HepG2 (cell line): Measurements from ENCODE around the gene ENSA. TPM values are rescaled to one million over a fixed set of nuclear protein-coding genes. Genes with fewer than 3 reads are reported as not detected.

Experiments used
- AFF4 ChIP-seq: sonication (generic); formaldehyde crosslinking; IDR thresholded peaks from 2 replicates; pipeline ENCODE4 v1.4.0; 2020; ENCODE audit warnings: missing genetic modification reagents
- HNF1B ChIP-seq: sonication (generic); formaldehyde crosslinking; IDR thresholded peaks from 2 replicates; pipeline ENCODE4 v1.5.1; 2020; ENCODE audit warnings: mild to moderate bottlenecking, moderate library complexity, missing genetic modification reagents
- HNF4A ChIP-seq: sonication (generic); formaldehyde crosslinking; IDR thresholded peaks from 2 replicates; pipeline ENCODE4 v1.4.0; 2020; ENCODE audit warnings: missing genetic modification reagents
- JUNB ChIP-seq: sonication (generic); formaldehyde crosslinking; IDR thresholded peaks from 2 replicates; pipeline ENCODE4 v1.8.0; 2022; ENCODE audit warnings: missing genetic modification reagents, mild to moderate bottlenecking, borderline replicate concordance
- MAF1 ChIP-seq: sonication (generic); formaldehyde crosslinking; IDR thresholded peaks from 2 replicates; pipeline ENCODE4 v1.5.0; 2020; ENCODE audit warnings: missing genetic modification reagents, borderline replicate concordance
- NCOA2 ChIP-seq: sonication (generic); formaldehyde crosslinking; IDR thresholded peaks from 2 replicates; pipeline ENCODE4 v1.8.0; 2022; ENCODE audit warnings: inconsistent platforms
- NONO ChIP-seq, 2 experiments: fragments of 450-650 bp in 1 of 2; sonication (generic) in 1 of 2; formaldehyde crosslinking in 1 of 2; IDR thresholded peaks in 1 of 2; conservative IDR thresholded peaks in 1 of 2; 2 replicates each; pipeline versions ENCODE4 v1.6.1 to v1.8.0; 2017 to 2022; ENCODE audit warnings: mild to moderate bottlenecking in 1 of 2, missing genetic modification reagents in 1 of 2, moderate library complexity in 1 of 2
- PCBP1 ChIP-seq: fragments of 200-400 bp; formaldehyde crosslinking; IDR thresholded peaks from 2 replicates; pipeline ENCODE4 v1.6.1; 2017; ENCODE audit warnings: mild to moderate bottlenecking, low read depth, low read length, borderline replicate concordance
- PHF21A ChIP-seq: sonication (generic); formaldehyde crosslinking; IDR thresholded peaks from 2 replicates; pipeline ENCODE4 v1.5.0; 2020; ENCODE audit warnings: mild to moderate bottlenecking, missing genetic modification reagents
- RBAK ChIP-seq: sonication (generic); formaldehyde crosslinking; IDR thresholded peaks from 2 replicates; pipeline ENCODE4 v1.5.1; 2020; ENCODE audit warnings: mild to moderate bottlenecking, missing genetic modification reagents
- SATB2 ChIP-seq: sonication (generic); formaldehyde crosslinking; IDR thresholded peaks from 2 replicates; pipeline ENCODE4 v1.5.0; 2020; ENCODE audit warnings: missing genetic modification reagents
- STAT5B ChIP-seq: sonication (generic); formaldehyde crosslinking; IDR thresholded peaks from 2 replicates; pipeline ENCODE4 v1.4.0; 2020; ENCODE audit warnings: missing genetic modification reagents
- U2AF1 ChIP-seq: fragments of 200-400 bp; formaldehyde crosslinking; optimal IDR thresholded peaks from 2 replicates; pipeline ENCODE3; 2017; ENCODE audit warnings: mild to moderate bottlenecking, low read depth, low read length
- ZGPAT ChIP-seq: IDR thresholded peaks from 2 replicates; pipeline ENCODE4 v1.6.1; 2016; ENCODE audit warnings: mild to moderate bottlenecking
- ZNF142 ChIP-seq: sonication (generic); formaldehyde crosslinking; IDR thresholded peaks from 2 replicates; pipeline ENCODE4 v1.4.0; 2020; ENCODE audit warnings: missing genetic modification reagents
- ZNF143 ChIP-seq: sonication (generic); formaldehyde crosslinking; IDR thresholded peaks from 2 replicates; pipeline ENCODE4 v1.4.0; 2020; ENCODE audit warnings: missing genetic modification reagents
- ZNF737 ChIP-seq: sonication (generic); formaldehyde crosslinking; IDR thresholded peaks from 2 replicates; pipeline ENCODE4 v1.5.0; 2020; ENCODE audit warnings: missing genetic modification reagents, mild to moderate bottlenecking, borderline replicate concordance
- polyA plus RNA-seq, 8 experiments: library from polyadenylated mRNA; depleted of rRNA in 3 of 8; stranded (reverse) in 7 of 8; unstranded in 1 of 8; fragments of >200 nt; fragmentation: Illumina TruSeq in 4 of 8; extraction: Trizol in 4 of 8; gene quantifications; 2 replicates each; pipeline versions ENCODE4 v1.2.1 to v1.2.3, GENCODE V29; 2011 to 2016; ENCODE audit warnings: low read depth in 4 of 8, missing spikeins in 1 of 8, mixed read lengths in 1 of 8; ENCODE audit not compliant: insufficient read depth in 1 of 8
- total RNA-seq, 5 experiments: library from RNA; depleted of rRNA; stranded (reverse); fragments of >200 nt; fragmentation: Illumina TruSeq; extraction: Trizol; gene quantifications; 2 replicates each; pipeline ENCODE4 v1.2.3, GENCODE V29; 2016; ENCODE audit warnings: low read depth in 1 of 5

The ENSA gene
- total and polyA plus RNA-seq, 2 of the 13 experiments (the other 11 are each of a cell fraction or from before 2014, with no cell fraction given): 54.5 to 111 TPM

GRCh38 chr1:150576794-150577556, 52.4 kb downstream of the ENSA start (continued):
- TF ChIP-seq RBAK (CRISPR knock-in tag) (no peak), U2AF1 (no peak), HNF4A (CRISPR knock-in tag) (peak; percentile 73), PHF21A (CRISPR knock-in tag) (peak; percentile 31; the same call in 1 of the 2 replicates), AFF4 (CRISPR knock-in tag) (no peak), HNF1B (no peak), ZNF737 (CRISPR knock-in tag) (no peak), ZNF142 (CRISPR knock-in tag) (no peak), ZNF143 (CRISPR knock-in tag) (no peak), STAT5B (CRISPR knock-in tag) (no peak), PCBP1 (no peak), MAF1 (CRISPR knock-in tag) (no peak), JUNB (CRISPR knock-in tag) (no peak), ZGPAT (CRISPR knock-in tag) (no peak), NONO (IDR thresholded peaks at IDR 0.05) (no peak), NONO (CRISPR knock-in tag; conservative IDR thresholded peaks at IDR 0.05) (no peak), NCOA2 (CRISPR knock-in tag) (no peak), SATB2 (CRISPR knock-in tag) (no peak)
